Chondrocyte (in vitro differentiated cells): ENCODE data around the gene CLHC1. TPM values are rescaled to one million over a fixed set of nuclear protein-coding genes. Genes with fewer than 3 reads are reported as not detected.
"Not testable (repeated sequence)": the region's sequence is repeated elsewhere in the genome, so short reads cannot be mapped to it uniquely, and the experiment has no call there.

Experiments
- DNase-seq: peaks from one replicate; pipeline ENCODE4 v3.0.0; 2021; ENCODE audit warnings: mixed read lengths, low spot score
- H3K27ac Mint-ChIP-seq: one replicate; pipeline ENCODE4 v1.8.0; 2021; ENCODE audit warnings: mild to moderate bottlenecking, moderate library complexity, mixed read lengths; ENCODE audit not compliant: unreplicated experiment
- H3K27me3 Mint-ChIP-seq: 2 replicates; pipeline ENCODE4 v1.8.0; 2021; ENCODE audit warnings: low read depth, mixed read lengths
- H3K36me3 Mint-ChIP-seq: 2 replicates; pipeline ENCODE4 v1.8.0; 2021; ENCODE audit warnings: low read depth, mixed read lengths
- H3K4me1 Mint-ChIP-seq: 2 replicates; pipeline ENCODE4 v1.8.0; 2021; ENCODE audit warnings: low read depth, mild to moderate bottlenecking, mixed read lengths
- H3K4me3 Mint-ChIP-seq: one replicate; pipeline ENCODE4 v1.8.0; 2021; ENCODE audit warnings: mild to moderate bottlenecking, moderate library complexity, mixed read lengths; ENCODE audit not compliant: unreplicated experiment
- H3K9me3 Mint-ChIP-seq: 2 replicates; pipeline ENCODE4 v1.8.0; 2021; ENCODE audit warnings: low read depth, mixed read lengths
- total RNA-seq: library from RNA; stranded (reverse); gene quantifications from 3 replicates; pipeline ENCODE4 v1.2.1, GENCODE V29; 2021
- TF ChIP-seq, protein P1 (sequence below): fragments of 200-600 bp; sonication (generic); IDR thresholded peaks from 2 replicates; pipeline ENCODE4 v1.5.0; 2021; ENCODE audit warnings: antibody characterized with exemption, mild to moderate bottlenecking, moderate library complexity

Gene CLHC1
- total RNA-seq, 1 donor from 2014 or later: 16.5 TPM

DNA sequence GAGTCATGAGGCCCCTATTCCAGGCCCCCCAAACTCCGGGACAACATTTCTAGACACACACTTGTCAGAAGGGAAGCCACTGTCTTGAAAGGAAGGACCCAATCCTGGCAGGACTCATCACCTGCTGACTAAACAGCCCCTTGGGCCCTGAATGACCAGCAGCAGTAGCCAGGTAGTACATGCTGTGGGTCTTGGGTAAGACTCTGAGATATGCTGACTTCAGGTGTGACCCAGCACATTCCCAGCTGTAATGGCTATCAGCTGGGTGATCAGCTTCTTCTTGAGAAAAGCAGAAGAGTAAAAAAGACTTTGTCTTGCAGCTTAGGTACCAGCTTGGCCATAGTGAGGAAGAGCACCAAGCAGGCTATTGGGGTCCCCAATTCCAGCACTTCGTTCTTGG, 35.6 kb downstream of the CLHC1 start:
- no peak overlapping the region for H3K4me3 Mint-ChIP-seq
- no peaks in the 10 kb centered on the region for H3K27me3 Mint-ChIP-seq
- peaks cover 20% of the 10 kb centered on the region for H3K9me3 Mint-ChIP-seq
- H3K27ac Mint-ChIP-seq: no peak overlapping the region
- TF ChIP-seq, protein P1, sequence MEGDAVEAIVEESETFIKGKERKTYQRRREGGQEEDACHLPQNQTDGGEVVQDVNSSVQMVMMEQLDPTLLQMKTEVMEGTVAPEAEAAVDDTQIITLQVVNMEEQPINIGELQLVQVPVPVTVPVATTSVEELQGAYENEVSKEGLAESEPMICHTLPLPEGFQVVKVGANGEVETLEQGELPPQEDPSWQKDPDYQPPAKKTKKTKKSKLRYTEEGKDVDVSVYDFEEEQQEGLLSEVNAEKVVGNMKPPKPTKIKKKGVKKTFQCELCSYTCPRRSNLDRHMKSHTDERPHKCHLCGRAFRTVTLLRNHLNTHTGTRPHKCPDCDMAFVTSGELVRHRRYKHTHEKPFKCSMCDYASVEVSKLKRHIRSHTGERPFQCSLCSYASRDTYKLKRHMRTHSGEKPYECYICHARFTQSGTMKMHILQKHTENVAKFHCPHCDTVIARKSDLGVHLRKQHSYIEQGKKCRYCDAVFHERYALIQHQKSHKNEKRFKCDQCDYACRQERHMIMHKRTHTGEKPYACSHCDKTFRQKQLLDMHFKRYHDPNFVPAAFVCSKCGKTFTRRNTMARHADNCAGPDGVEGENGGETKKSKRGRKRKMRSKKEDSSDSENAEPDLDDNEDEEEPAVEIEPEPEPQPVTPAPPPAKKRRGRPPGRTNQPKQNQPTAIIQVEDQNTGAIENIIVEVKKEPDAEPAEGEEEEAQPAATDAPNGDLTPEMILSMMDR: no peak
- peaks cover 39% of the 10 kb centered on the region for H3K36me3 Mint-ChIP-seq
- H3K4me1 Mint-ChIP-seq: no peaks in the 10 kb centered on the region
- DNase-seq: no peak

DNA sequence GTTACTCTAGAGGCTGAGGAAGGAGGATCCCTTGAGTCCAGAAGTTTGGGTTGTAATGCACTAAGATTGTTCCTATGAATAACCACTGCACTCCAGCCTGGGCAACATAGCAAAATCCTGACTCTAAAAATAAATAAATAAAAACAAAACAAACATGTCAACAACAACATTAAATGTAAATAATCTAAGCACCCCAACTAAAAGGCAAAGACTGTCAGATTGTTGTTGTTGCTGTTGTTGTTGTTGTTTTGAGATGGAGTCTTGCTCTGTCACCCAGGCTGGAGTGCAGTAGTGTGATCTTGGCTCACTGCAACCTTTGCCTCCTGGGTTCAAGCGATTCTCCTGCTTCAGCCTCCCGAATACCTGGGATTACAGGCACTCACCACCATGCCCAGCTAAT, 40.2 kb downstream of the CLHC1 start:
- H3K36me3 Mint-ChIP-seq: peaks cover 26% of the 10 kb centered on the region
- not testable (repeated sequence) for H3K27me3 Mint-ChIP-seq, DNase-seq

DNA sequence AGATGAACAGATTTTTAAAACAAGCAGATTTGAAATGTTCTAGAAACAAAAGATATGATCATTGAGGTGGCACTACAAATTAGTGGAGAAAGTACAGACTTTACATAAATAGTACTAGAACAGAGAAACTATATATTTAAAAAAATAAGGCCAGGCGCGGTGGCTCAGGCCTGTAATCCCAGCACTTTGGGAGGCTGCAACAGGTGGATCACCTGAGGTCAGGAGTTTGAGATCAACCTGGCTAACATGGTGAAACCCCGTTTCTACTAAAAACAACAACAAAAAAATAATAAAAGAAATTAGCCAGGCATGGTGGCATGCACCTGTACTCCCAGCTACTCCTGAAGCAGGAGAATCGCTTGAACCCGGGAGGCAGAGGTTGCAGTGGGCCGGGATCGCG, 45.3 kb downstream of the CLHC1 start:
- DNase-seq, H3K4me3 Mint-ChIP-seq, H3K9me3 Mint-ChIP-seq, H3K27me3 Mint-ChIP-seq, H3K27ac Mint-ChIP-seq, H3K4me1 Mint-ChIP-seq: not testable (repeated sequence)
- H3K36me3 Mint-ChIP-seq: peaks cover 18% of the 10 kb centered on the region

More for the DNA sequence above, 40.2 kb downstream of the CLHC1 start:
- H3K4me3 Mint-ChIP-seq, H3K4me1 Mint-ChIP-seq, H3K9me3 Mint-ChIP-seq, H3K27ac Mint-ChIP-seq: not testable (repeated sequence)

DNA sequence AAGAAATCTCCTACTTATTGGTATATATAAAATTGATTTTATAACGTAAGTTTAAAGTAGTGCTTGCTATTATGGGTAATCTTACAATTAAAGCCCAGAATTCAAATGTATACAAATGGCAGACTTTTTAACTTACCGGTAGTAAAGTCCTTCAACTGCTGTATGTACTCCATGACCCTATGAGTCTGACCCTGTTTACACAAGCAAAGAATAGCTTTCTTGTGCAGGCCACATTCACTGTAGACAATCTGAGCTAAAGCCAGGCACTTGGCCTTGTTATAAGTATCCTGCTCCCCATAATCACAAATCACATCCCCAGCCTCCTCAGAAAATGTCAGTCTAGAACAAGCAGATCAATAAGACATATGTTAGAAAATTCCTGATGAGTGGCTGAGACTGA, 51.7 kb downstream of the CLHC1 start:
- Mint-ChIP-seq H3K4me1 (peaks cover 11% of the 10 kb centered on the region), H3K27ac (no peak overlapping the region), H3K4me3 (no peak overlapping the region), H3K36me3 (peaks cover 2% of the 10 kb centered on the region), H3K9me3 (no peaks in the 10 kb centered on the region), H3K27me3 (no peaks in the 10 kb centered on the region)
- DNase-seq: no peak
- TF ChIP-seq, protein P1: no peak

DNA sequence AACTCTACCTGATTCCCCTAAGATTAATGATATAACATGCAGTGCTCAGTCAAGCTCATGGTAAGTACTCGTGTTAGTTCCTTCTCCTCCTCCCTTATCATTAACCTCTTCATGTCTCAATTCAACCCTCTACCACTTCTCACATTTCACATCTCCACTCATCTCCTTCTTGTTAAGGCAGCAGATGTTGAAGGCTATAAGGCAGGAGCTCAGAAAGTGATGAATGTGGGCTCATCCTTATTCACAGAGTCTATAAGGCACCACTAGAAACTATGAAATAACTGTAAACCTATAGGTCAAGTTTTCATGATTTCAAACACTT, 56.0 kb downstream of the CLHC1 start:
- Mint-ChIP-seq H3K9me3 (no peaks in the 10 kb centered on the region), H3K27me3 (no peaks in the 10 kb centered on the region), H3K27ac (peak overlapping the region; percentile 10), H3K4me1 (peaks cover 14% of the 10 kb centered on the region), H3K36me3 (no peaks in the 10 kb centered on the region), H3K4me3 (no peak overlapping the region)
- DNase-seq: no peak
- TF ChIP-seq, protein P1: no peak

DNA sequence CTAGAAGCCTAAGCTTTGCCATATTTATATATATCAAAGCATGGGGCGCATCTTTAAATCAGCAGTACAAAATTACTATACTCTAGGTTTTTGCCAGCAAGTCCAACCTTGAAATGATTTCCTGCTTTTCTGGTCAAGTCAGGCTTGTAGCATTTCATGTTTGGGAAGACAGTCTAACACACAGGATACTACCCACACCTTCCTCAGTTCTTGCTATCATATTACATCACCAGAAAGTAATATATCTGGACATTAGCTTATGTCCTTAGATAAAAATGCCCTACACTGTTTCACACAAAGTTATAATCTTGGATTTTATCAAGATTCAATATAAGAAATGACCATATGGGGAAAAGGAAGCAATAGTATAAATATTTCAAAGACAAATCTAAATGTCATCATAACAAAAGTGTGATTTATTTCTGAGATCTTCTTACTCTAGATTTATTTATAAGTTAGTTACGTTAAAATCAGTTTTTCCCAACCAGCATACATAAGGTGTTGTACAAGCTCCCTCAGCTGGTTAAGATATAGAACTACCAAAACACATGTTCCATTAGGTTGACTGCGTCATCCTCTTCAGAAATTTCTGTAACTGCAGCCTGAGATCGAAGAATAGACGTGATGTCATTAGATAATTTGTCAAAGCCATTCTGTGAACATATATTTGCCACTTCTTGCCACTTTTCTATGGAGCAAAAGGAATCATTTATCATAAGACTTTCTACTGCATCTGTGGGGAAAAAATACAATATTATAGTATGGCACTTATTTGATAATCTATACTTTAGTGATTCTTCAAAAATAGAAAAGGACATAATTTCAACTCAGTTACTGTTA, 56.6 kb downstream of the CLHC1 start:
- no peaks in the 10 kb centered on the region for H3K27me3 Mint-ChIP-seq
- H3K9me3 Mint-ChIP-seq: no peaks in the 10 kb centered on the region
- H3K4me1 Mint-ChIP-seq: peaks cover 14% of the 10 kb centered on the region
- TF ChIP-seq, protein P1: peak; percentile 92
- no peaks in the 10 kb centered on the region for H3K36me3 Mint-ChIP-seq
- peak overlapping the region; percentile 53 for H3K27ac Mint-ChIP-seq
- no peak for DNase-seq
- no peak overlapping the region for H3K4me3 Mint-ChIP-seq
